Activated effector memory CD4-positive, alpha-beta T cell treated with anti-CD3 and anti-CD28 coated beads, Interleukin-2, amount 50 U/mL, for 16 hours (primary cell): Measurements from ENCODE around the gene GRHL1.
A peak's percentile ranks its signal among the peaks of the same experiment; 100 is the strongest.

Experiments
- DNase-seq: peaks from one replicate; pipeline ENCODE4 v3.0.0-alpha.2; 2020

Gene GRHL1

GRCh38 chr2:9949992-9950520, 1.4 kb upstream of the GRHL1 start:
- no peak for DNase-seq

GRCh38 chr2:9950521-9951271, 797 bp upstream of the GRHL1 start:
- peak; percentile 64 for DNase-seq

- DNase-seq: no peak
These were observed 296 bp upstream of the GRHL1 start for GRCh38 chr2:9951272-9951521.

- DNase-seq: no peak
These were observed 819 bp downstream of the GRHL1 start for GRCh38 chr2:9952286-9952737.

- no peak for DNase-seq
These were observed 1.5 kb downstream of the GRHL1 start for GRCh38 chr2:9952856-9953503.

- no peak for DNase-seq
These were observed 2.6 kb downstream of the GRHL1 start for GRCh38 chr2:9954136-9954535.

GRCh38 chr2:9958057-9958456, 6.6 kb downstream of the GRHL1 start:
- no peak for DNase-seq

GRCh38 chr2:9959262-9959661, 7.8 kb downstream of the GRHL1 start:
- DNase-seq: no peak

- DNase-seq: no peak
These were observed 9.5 kb downstream of the GRHL1 start for GRCh38 chr2:9961013-9961412.

- no peak for DNase-seq
These were observed 13.0 kb downstream of the GRHL1 start for GRCh38 chr2:9964334-9964980.

GRCh38 chr2:9965119-9965822, 13.8 kb downstream of the GRHL1 start:
- no peak for DNase-seq

GRCh38 chr2:9966491-9967022, 15.1 kb downstream of the GRHL1 start:
- DNase-seq: no peak

- DNase-seq: no peak
These were observed 15.7 kb downstream of the GRHL1 start for GRCh38 chr2:9967053-9967775.

GRCh38 chr2:9968553-9969497, 17.3 kb downstream of the GRHL1 start:
- no peak for DNase-seq

GRCh38 chr2:9970200-9971044, 18.9 kb downstream of the GRHL1 start:
- no peak for DNase-seq

- DNase-seq: no peak
These were observed 19.8 kb downstream of the GRHL1 start for GRCh38 chr2:9971105-9971818.

- DNase-seq: no peak
These were observed 20.4 kb downstream of the GRHL1 start for GRCh38 chr2:9971890-9972289.

GRCh38 chr2:9972621-9973479, 21.4 kb downstream of the GRHL1 start:
- DNase-seq: no peak

GRCh38 chr2:9973690-9974089, 22.2 kb downstream of the GRHL1 start:
- no peak for DNase-seq
